IMR-90 (cell line): Measurements from ENCODE around the gene OR5B2. TPM values are rescaled to one million over a fixed set of nuclear protein-coding genes. Genes with fewer than 3 reads are reported as not detected.

Experiments
- ATAC-seq: fragments of 200-7000 bp; cut with Tn5 transposase; 2 replicates; pipeline ENCODE4 v1.9.1; 2020; ENCODE audit warnings: low read depth, mild to moderate bottlenecking, moderate library complexity
- Bru-seq: library from RNA; stranded (reverse); fragments of 400-500 nt; gene quantifications from one replicate; lab custom pipeline; 2021; lab: Mats Ljungman, UMichigan
- BruChase-seq, 2 experiments: library from RNA; stranded (reverse); fragments of 400-500 nt; gene quantifications; one replicate each; lab custom pipeline; 2021; lab: Mats Ljungman, UMichigan
- BruUV-seq: library from RNA; stranded (reverse); fragments of 400-500 nt; replicated peaks from 2 replicates; lab custom pipeline; 2021; lab: Mats Ljungman, UMichigan
- CTCF ChIA-PET: fragments of 300-600 bp; formaldehyde crosslinking; extraction: SDS; loops from one replicate; lab custom pipeline; 2021; ENCODE audit warnings: antibody characterized with exemption; lab: Yijun Ruan, JAX
- POLR2A ChIA-PET: fragments of 300-600 bp; sonication (Branson Sonifier 250); formaldehyde crosslinking; loops from one replicate; lab custom pipeline; 2022; ENCODE audit warnings: antibody characterized with exemption; ENCODE audit not compliant: unreplicated experiment; lab: Charles Lee
- DNase-seq: peaks from one replicate; pipeline ENCODE4 v3.0.0; 2013
- H2AFZ ChIP-seq: replicated peaks from 2 replicates; pipeline ENCODE3; 2013; ENCODE audit warnings: low read length, mild to moderate bottlenecking; ENCODE audit not compliant: poor library complexity
- H2AK5ac ChIP-seq: 2 replicates; pipeline ENCODE4 v1.6.1; 2013; ENCODE audit warnings: low read depth, low read length, inconsistent platforms
- H2AK9ac ChIP-seq: replicated peaks from 2 replicates; pipeline ENCODE3; 2013; ENCODE audit warnings: mild to moderate bottlenecking, low read depth, low read length, moderate library complexity; ENCODE audit not compliant: poor library complexity
- H2BK120ac ChIP-seq: 2 replicates; pipeline ENCODE4 v1.6.1; 2013; ENCODE audit warnings: low read depth, low read length, inconsistent platforms
- H2BK15ac ChIP-seq: 3 replicates; pipeline ENCODE4 v1.6.1; 2013; ENCODE audit warnings: low read depth, low read length, inconsistent platforms
- H2BK20ac ChIP-seq: 2 replicates; pipeline ENCODE4 v1.6.1; 2013; ENCODE audit warnings: low read depth, mild to moderate bottlenecking, inconsistent platforms, low read length, moderate library complexity
- H2BK5ac ChIP-seq: 2 replicates; pipeline ENCODE4 v1.6.1; 2013; ENCODE audit warnings: mild to moderate bottlenecking, low read depth, low read length, inconsistent platforms; ENCODE audit not compliant: poor library complexity, severe bottlenecking
- H3K14ac ChIP-seq: replicated peaks from 2 replicates; pipeline ENCODE4 v1.6.1; 2013; ENCODE audit warnings: low read depth, low read length, inconsistent platforms
- H3K18ac ChIP-seq: 2 replicates; pipeline ENCODE4 v1.6.1; 2013; ENCODE audit warnings: low read depth, low read length, control low read depth
- H3K23ac ChIP-seq: 2 replicates; pipeline ENCODE4 v1.6.1; 2013; ENCODE audit warnings: low read depth, low read length, inconsistent platforms
- H3K27ac ChIP-seq: 2 replicates; pipeline ENCODE4 v1.5.1; 2013; ENCODE audit warnings: mild to moderate bottlenecking, control low read depth, low read length; ENCODE audit not compliant: insufficient read depth
- H3K27me3 ChIP-seq: 2 replicates; pipeline ENCODE4 v1.6.1; 2013; ENCODE audit warnings: low read length; ENCODE audit not compliant: control insufficient read depth, insufficient read depth
- H3K36me3 ChIP-seq: 2 replicates; pipeline ENCODE4 v1.6.1; 2013; ENCODE audit warnings: low read length, mixed read lengths; ENCODE audit not compliant: control insufficient read depth, insufficient read depth
- H3K4ac ChIP-seq: 2 replicates; pipeline ENCODE4 v1.6.1; 2013; ENCODE audit warnings: low read depth, low read length, inconsistent platforms
- H3K4me1 ChIP-seq: 2 replicates; pipeline ENCODE4 v1.6.1; 2013; ENCODE audit warnings: low read length, mixed read lengths; ENCODE audit not compliant: control insufficient read depth, insufficient read depth
- H3K4me2 ChIP-seq: 2 replicates; pipeline ENCODE4 v1.6.1; 2013; ENCODE audit warnings: low read depth, mild to moderate bottlenecking, control low read depth, low read length, moderate library complexity
- H3K4me3 ChIP-seq: 2 replicates; pipeline ENCODE4 v1.5.1; 2013; ENCODE audit warnings: low read depth, mild to moderate bottlenecking, control low read depth, low read length, moderate library complexity; ENCODE audit not compliant: insufficient read depth
- H3K56ac ChIP-seq: 2 replicates; pipeline ENCODE4 v1.6.1; 2013; ENCODE audit warnings: low read length, inconsistent platforms; ENCODE audit not compliant: insufficient read depth; ENCODE audit errors: extremely low read depth
- H3K79me1 ChIP-seq, 2 experiments: 2 replicates each; pipeline ENCODE4 v1.6.1; 2013; ENCODE audit warnings: low read length in 2 of 2, inconsistent platforms in 1 of 2, low read depth in 1 of 2
- H3K9ac ChIP-seq: 2 replicates; pipeline ENCODE4 v1.6.1; 2013; ENCODE audit warnings: low read depth, low read length, control low read depth
- H3K9me1 ChIP-seq: 2 replicates; pipeline ENCODE4 v1.6.1; 2013; ENCODE audit warnings: low read length, inconsistent platforms; ENCODE audit not compliant: insufficient read depth
- H3K9me3 ChIP-seq: 2 replicates; pipeline ENCODE4 v1.6.1; 2013; ENCODE audit warnings: low read length; ENCODE audit not compliant: control insufficient read depth, insufficient read depth
- H4K20me1 ChIP-seq: 2 replicates; pipeline ENCODE4 v1.6.1; 2013; ENCODE audit warnings: low read length, inconsistent platforms; ENCODE audit not compliant: insufficient read depth
- H4K5ac ChIP-seq: 2 replicates; pipeline ENCODE4 v1.6.1; 2013; ENCODE audit warnings: mild to moderate bottlenecking, low read depth, low read length, control low read depth
- H4K8ac ChIP-seq, 2 experiments: 2 replicates each; pipeline ENCODE4 v1.6.1; 2013; ENCODE audit warnings: low read depth in 2 of 2, low read length in 2 of 2, control low read depth in 1 of 2, inconsistent platforms in 1 of 2
- H4K91ac ChIP-seq: 2 replicates; pipeline ENCODE4 v1.6.1; 2013; ENCODE audit warnings: low read depth, low read length, inconsistent platforms; ENCODE audit not compliant: insufficient read depth
- BHLHE40 ChIP-seq: fragments of 150-350 bp; IDR thresholded peaks from 2 replicates; pipeline ENCODE4 v1.6.1; 2016; ENCODE audit warnings: mild to moderate bottlenecking, low read depth, low read length
- CEBPB ChIP-seq: IDR thresholded peaks from 2 replicates; pipeline ENCODE4 v1.6.1; 2012; ENCODE audit warnings: low read depth, low read length, improper control_type of control experiment
- CHD1 ChIP-seq: IDR thresholded peaks from 2 replicates; pipeline ENCODE4 v1.6.1; 2012; ENCODE audit warnings: low read depth, low read length, improper control_type of control experiment
- CTCF ChIP-seq: conservative IDR thresholded peaks from 2 replicates; pipeline ENCODE4 v1.5.1; 2012; ENCODE audit warnings: mild to moderate bottlenecking, low read depth, low read length, improper control_type of control experiment
- ELK1 ChIP-seq: fragments of 150-350 bp; IDR thresholded peaks from 2 replicates; pipeline ENCODE4 v1.6.1; 2016; ENCODE audit warnings: low read depth, mild to moderate bottlenecking, low read length, moderate library complexity, borderline replicate concordance
- FOS ChIP-seq: fragments of 150-350 bp; IDR thresholded peaks from 2 replicates; pipeline ENCODE4 v1.6.1; 2016; ENCODE audit warnings: low read depth, low read length
- MAFK ChIP-seq: IDR thresholded peaks from 2 replicates; pipeline ENCODE4 v1.6.1; 2012; ENCODE audit warnings: low read depth, low read length, improper control_type of control experiment
- MAZ ChIP-seq: IDR thresholded peaks from 2 replicates; pipeline ENCODE4 v1.6.1; 2012; ENCODE audit warnings: low read depth, mild to moderate bottlenecking, low read length, improper control_type of control experiment, moderate library complexity, borderline replicate concordance
- MXI1 ChIP-seq: IDR thresholded peaks from 2 replicates; pipeline ENCODE4 v1.6.1; 2012; ENCODE audit warnings: low read depth, mild to moderate bottlenecking, low read length, moderate library complexity, borderline replicate concordance
- NFE2L2 ChIP-seq: fragments of 150-350 bp; IDR thresholded peaks from 2 replicates; pipeline ENCODE4 v1.6.1; 2016; ENCODE audit warnings: low read depth, mild to moderate bottlenecking, low read length
- POLR2A ChIP-seq: IDR thresholded peaks from 2 replicates; pipeline ENCODE4 v1.6.1; 2012; ENCODE audit warnings: mild to moderate bottlenecking, low read depth, low read length
- RAD21 ChIP-seq: IDR thresholded peaks from 2 replicates; pipeline ENCODE4 v1.6.1; 2012; ENCODE audit warnings: low read length, improper control_type of control experiment
- RCOR1 ChIP-seq: IDR thresholded peaks from 2 replicates; pipeline ENCODE4 v1.6.1; 2012; ENCODE audit warnings: mild to moderate bottlenecking, low read length, improper control_type of control experiment; ENCODE audit not compliant: insufficient replicate concordance
- RFX5 ChIP-seq: IDR thresholded peaks from 2 replicates; pipeline ENCODE4 v1.8.0; 2012; ENCODE audit warnings: low read depth, mild to moderate bottlenecking, low read length, moderate library complexity
- SMC3 ChIP-seq: fragments of 150-350 bp; IDR thresholded peaks from 2 replicates; pipeline ENCODE4 v1.6.1; 2016; ENCODE audit warnings: low read depth, mild to moderate bottlenecking, antibody characterized with exemption, low read length, moderate library complexity
- USF2 ChIP-seq: fragments of 150-350 bp; IDR thresholded peaks from 2 replicates; pipeline ENCODE4 v1.6.1; 2017; ENCODE audit warnings: mild to moderate bottlenecking, antibody characterized with exemption, low read length, low read depth
- WGBS, 2 experiments: methylation state at CpG; one replicate each; pipeline versions ENCODE4 v1.1.5 to v1.1.7; 2013; ENCODE audit warnings: missing lambda C conversion rate in 2 of 2; ENCODE audit not compliant: insufficient read length in 1 of 2; ENCODE audit errors: extremely low coverage in 2 of 2; 5-methylcytosine and 5-hydroxymethylcytosine counted together
- dilution Hi-C: fragments of 300-500 bp; cut with HindIII; formaldehyde crosslinking; loops from one replicate; pipeline ENCODE4 v1.14.3; 2018; ENCODE audit warnings: low sequenced_read_pairs; ENCODE audit not compliant: unreplicated experiment
- in situ Hi-C: fragments of 300-500 bp; cut with MboI; formaldehyde crosslinking; loops from 3 replicates; pipeline ENCODE4 v1.14.3; 2019; ENCODE audit warnings: low sequenced_read_pairs, inconsistent platforms, mixed read lengths
- intact Hi-C: fragments of 100-400 bp; cut with micrococcal nuclease; formaldehyde crosslinking; loops from 2 replicates; pipeline ENCODE4 v1.10.0; 2022
- long read RNA-seq: library from polyadenylated mRNA; unstranded; transcript quantifications from one replicate; pipeline ENCODE4 v2.0.0, GENCODE V29; 2021; ENCODE audit not compliant: unreplicated experiment
- polyA plus RNA-seq, 3 experiments: library from polyadenylated mRNA; depleted of rRNA; stranded (reverse); fragments of >200 nt; gene quantifications; 2 replicates each; pipeline ENCODE4 v1.2.3, GENCODE V29; 2012; ENCODE audit warnings: low replicate concordance in 1 of 3
- total RNA-seq: library from RNA; depleted of rRNA; stranded (reverse); fragments of >200 nt; gene quantifications from 2 replicates; pipeline ENCODE4 v1.2.3, GENCODE V29; 2012; rRNA removed

OR5B2 gene
- total RNA-seq: under 0.01 TPM in 1 of 2 replicates, not detected in the other
- not detected in 2 replicates for polyA plus RNA-seq (2012; rRNA removed)
- not detected in 2 replicates for polyA plus RNA-seq (2012; cell fraction: cytosol; rRNA removed)
- 0.04 and 0.28 TPM in 2 replicates for polyA plus RNA-seq (2012; cell fraction: nucleus; rRNA removed; ENCODE audit: low replicate concordance)
- Bru-seq, nascent RNA: percentile 20 among the genes with signal in this experiment
- percentile 26 among the genes with signal in this experiment for BruChase-seq, experiment 1, labeled RNA remaining after a 6-hour chase
- percentile 38 among the genes with signal in this experiment for BruChase-seq, experiment 2, labeled RNA remaining after a 2-hour chase
- long read RNA-seq: 0 reads

GRCh38 chr11:58428021-58428420 is at the start of gene OR5B2:
TSS of gene OR5B2 (minus strand) at chr11:58428121. CDS start at chr11:58423261, 4,860 bp downstream.
- intact Hi-C loops (no loop called here), in situ Hi-C loops (no loop called here), dilution Hi-C loops (no loop called here)
- Histone ChIP-seq H3K9ac (no peak within 1 kb of the TSS), H3K4me2 (no peak within 1 kb of the TSS), H3K56ac (no peak within 1 kb of the TSS), H3K14ac (no peak within 1 kb of the TSS), H4K8ac (no peak within 1 kb of the TSS), H2BK5ac (no peak within 1 kb of the TSS), H3K36me3 (no peaks in the 10 kb centered on the region), H3K27me3 (no peaks in the 10 kb centered on the region), H3K79me1 (no peaks in the 10 kb centered on the region), H3K4me3 (no peak within 1 kb of the TSS), H2BK15ac (no peak within 1 kb of the TSS), H3K23ac (no peak within 1 kb of the TSS), H3K9me3 (no peaks in the 10 kb centered on the region), H2AK9ac (no peak within 1 kb of the TSS), H3K27ac (no peak within 1 kb of the TSS), H4K5ac (no peak within 1 kb of the TSS), H2BK120ac (no peak within 1 kb of the TSS), H3K4ac (no peak within 1 kb of the TSS), H3K4me1 (no peaks in the 10 kb centered on the region), H3K18ac (no peak within 1 kb of the TSS), H2AFZ (no peak within 1 kb of the TSS), H3K9me1 (no peaks in the 10 kb centered on the region), H4K20me1 (no peaks in the 10 kb centered on the region), H2AK5ac (no peak within 1 kb of the TSS), H2BK20ac (no peak within 1 kb of the TSS), H4K91ac (no peak within 1 kb of the TSS)
- ChIA-PET CTCF (no interaction called here), POLR2A (no interaction called here)
- TF ChIP-seq CTCF (no peak), MXI1 (no peak), BHLHE40 (no peak), RCOR1 (no peak), MAZ (no peak), CEBPB (no peak), ELK1 (no peak), SMC3 (no peak), RAD21 (no peak), FOS (no peak), USF2 (no peak), RFX5 (no peak), CHD1 (no peak), POLR2A (no peak), NFE2L2 (no peak), MAFK (no peak)
- BruUV-seq: no TSS peak
- ATAC-seq: no peak
- DNase-seq: no peak
- WGBS, 2 experiments: 20% methylated on average over 1 of the region's 3 CpGs; no CpG with 5 or more reads in 1 of the 2 experiments
